Endothelial cell of umbilical vein (primary cell): ENCODE results near the gene SNX5.

Experiments used
- EZH2 ChIP-seq: IDR thresholded peaks from 2 replicates; pipeline ENCODE4 v1.6.1; 2012; ENCODE audit warnings: borderline replicate concordance, low read depth, mild to moderate bottlenecking, moderate library complexity, low read length, inconsistent platforms; ENCODE audit not compliant: severe bottlenecking
- FOS ChIP-seq: IDR thresholded peaks from 2 replicates; pipeline ENCODE4 v1.6.1; 2011; ENCODE audit warnings: mild to moderate bottlenecking, low read length, moderate library complexity, borderline replicate concordance; ENCODE audit not compliant: insufficient read depth
- GATA2 ChIP-seq: IDR thresholded peaks from 2 replicates; pipeline ENCODE4 v1.7.0; 2011; ENCODE audit warnings: low read depth, mild to moderate bottlenecking, moderate library complexity, mixed read lengths, low read length; ENCODE audit not compliant: insufficient read length, insufficient read depth
- JUN ChIP-seq: IDR thresholded peaks from 2 replicates; pipeline ENCODE4 v1.6.1; 2011; ENCODE audit warnings: borderline replicate concordance, low read depth; ENCODE audit not compliant: insufficient read length, insufficient read depth
- POLR2A ChIP-seq: IDR thresholded peaks from 2 replicates; pipeline ENCODE4 v1.6.1; 2012; ENCODE audit warnings: low read depth, mild to moderate bottlenecking, control low read depth, low read length
- POLR2AphosphoS5 ChIP-seq: IDR thresholded peaks from 2 replicates; pipeline ENCODE4 v1.6.1; 2012; ENCODE audit warnings: low read depth, mild to moderate bottlenecking, control low read depth, low read length, moderate library complexity; ENCODE audit not compliant: insufficient read depth
- TF ChIP-seq, protein P1 (sequence below), 2 donors: IDR thresholded peaks; 1 replicate in 1 of 2; 2 replicates in 1 of 2; pipeline ENCODE4 v1.5.1; 2011; ENCODE audit warnings: low read length in 2 of 2, mild to moderate bottlenecking in 2 of 2, moderate library complexity in 2 of 2, control low read depth in 1 of 2, inconsistent platforms in 1 of 2, low read depth in 1 of 2; ENCODE audit not compliant: insufficient read depth in 1 of 2; ENCODE audit errors: extremely low read depth in 1 of 2
- TF ChIP-seq, protein P2 (sequence below): IDR thresholded peaks from 2 replicates; pipeline ENCODE4 v1.6.1; 2011; ENCODE audit not compliant: insufficient read depth, insufficient read length

DNA sequence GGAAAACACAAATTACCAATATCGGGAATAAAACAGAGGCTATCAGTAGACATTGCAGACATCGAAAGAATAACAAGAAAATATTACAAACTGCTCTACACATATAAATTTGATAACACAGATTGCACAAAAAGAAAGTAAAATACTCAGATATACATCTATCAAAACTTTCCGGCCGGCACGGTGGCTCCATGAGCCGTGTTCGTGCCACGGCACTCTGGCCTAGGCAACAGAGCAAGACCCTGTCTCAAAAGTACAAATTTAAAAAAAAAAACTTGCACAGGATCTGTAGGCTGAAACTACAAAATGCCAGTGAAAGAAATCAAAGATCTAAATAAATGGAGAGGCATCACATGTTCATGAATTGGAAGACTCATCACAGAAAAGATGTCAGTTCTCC is 49.4 kb downstream of the SNX5 start:
- TF ChIP-seq, protein P1, sequence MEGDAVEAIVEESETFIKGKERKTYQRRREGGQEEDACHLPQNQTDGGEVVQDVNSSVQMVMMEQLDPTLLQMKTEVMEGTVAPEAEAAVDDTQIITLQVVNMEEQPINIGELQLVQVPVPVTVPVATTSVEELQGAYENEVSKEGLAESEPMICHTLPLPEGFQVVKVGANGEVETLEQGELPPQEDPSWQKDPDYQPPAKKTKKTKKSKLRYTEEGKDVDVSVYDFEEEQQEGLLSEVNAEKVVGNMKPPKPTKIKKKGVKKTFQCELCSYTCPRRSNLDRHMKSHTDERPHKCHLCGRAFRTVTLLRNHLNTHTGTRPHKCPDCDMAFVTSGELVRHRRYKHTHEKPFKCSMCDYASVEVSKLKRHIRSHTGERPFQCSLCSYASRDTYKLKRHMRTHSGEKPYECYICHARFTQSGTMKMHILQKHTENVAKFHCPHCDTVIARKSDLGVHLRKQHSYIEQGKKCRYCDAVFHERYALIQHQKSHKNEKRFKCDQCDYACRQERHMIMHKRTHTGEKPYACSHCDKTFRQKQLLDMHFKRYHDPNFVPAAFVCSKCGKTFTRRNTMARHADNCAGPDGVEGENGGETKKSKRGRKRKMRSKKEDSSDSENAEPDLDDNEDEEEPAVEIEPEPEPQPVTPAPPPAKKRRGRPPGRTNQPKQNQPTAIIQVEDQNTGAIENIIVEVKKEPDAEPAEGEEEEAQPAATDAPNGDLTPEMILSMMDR (IDR thresholded peaks at IDR 0.05; ENCODE audit: extremely low read depth in 1 of 2, insufficient read depth in 1 of 2, low read depth in 1 of 2, low read length in 2 of 2), result no peak
- TF ChIP-seq EZH2 (no peak), POLR2A (no peak), JUN (no peak), POLR2AphosphoS5 (no peak), GATA2 (no peak), FOS (no peak)
- TF ChIP-seq, protein P2, sequence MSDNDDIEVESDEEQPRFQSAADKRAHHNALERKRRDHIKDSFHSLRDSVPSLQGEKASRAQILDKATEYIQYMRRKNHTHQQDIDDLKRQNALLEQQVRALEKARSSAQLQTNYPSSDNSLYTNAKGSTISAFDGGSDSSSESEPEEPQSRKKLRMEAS, result no peak
